ENCODE data around the gene SRSF9. TPM values are rescaled to one million over a fixed set of nuclear protein-coding genes. Genes with fewer than 3 reads are reported as not detected.
A peak's percentile ranks its signal among the peaks of the same experiment; 100 is the strongest.

SRSF9 gene
- total and polyA plus RNA-seq, 11 donors, result 14.8 to 67.1 (median 33.7) TPM

DNA sequence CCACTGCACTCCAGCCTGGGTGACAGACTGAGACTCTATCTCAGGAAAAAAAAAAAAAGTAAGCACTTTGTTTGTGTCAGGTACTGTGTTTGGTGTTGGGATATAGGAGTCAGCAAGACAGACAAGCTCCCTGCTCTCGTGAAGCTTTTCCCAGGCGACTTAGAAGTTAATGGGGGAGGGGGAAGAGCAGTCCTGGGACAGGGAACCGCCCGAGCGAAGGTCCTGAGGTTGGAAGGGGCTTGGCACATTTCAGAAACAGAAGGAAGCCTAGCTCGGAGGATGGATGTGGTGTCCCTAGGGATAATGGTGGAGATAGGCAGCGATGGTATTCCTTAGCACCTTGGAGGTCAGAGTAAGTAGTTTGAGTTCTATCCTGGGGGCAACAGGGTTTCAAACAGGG, 40.2 kb downstream of the SRSF9 start:
- intact Hi-C loops (cut with DNase I), result no loop called here

DNA sequence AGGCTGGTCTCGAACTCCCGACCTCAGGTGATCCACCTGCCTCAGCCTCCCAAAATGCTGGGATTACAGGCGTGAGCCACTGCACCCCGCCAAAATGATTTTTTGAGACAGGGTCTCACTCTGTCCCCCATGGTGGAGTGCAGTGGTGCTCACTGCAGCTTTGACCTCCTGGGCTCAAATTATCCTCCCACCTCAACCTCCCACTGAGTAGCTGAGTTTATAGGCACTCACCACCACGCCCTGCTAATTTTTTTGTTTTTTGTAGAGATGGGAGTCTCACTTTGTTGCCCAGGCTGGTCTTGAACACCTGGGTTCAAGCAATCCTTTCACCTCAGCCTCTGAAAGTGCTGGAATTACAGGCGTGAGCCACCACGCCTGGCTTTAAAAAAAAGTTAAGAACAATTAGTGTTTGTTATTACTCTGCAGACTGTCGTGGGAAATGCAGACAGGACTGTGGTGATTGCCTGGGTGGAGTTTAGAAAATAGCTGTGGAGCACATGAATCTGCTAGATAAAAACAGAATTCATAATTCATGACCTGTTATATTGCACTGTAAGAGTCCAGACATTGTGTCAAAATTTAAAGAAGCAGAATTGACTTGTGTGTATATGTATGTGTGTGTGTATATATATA, 40.8 kb downstream of the SRSF9 start:
- TF ChIP-seq, protein P1, sequence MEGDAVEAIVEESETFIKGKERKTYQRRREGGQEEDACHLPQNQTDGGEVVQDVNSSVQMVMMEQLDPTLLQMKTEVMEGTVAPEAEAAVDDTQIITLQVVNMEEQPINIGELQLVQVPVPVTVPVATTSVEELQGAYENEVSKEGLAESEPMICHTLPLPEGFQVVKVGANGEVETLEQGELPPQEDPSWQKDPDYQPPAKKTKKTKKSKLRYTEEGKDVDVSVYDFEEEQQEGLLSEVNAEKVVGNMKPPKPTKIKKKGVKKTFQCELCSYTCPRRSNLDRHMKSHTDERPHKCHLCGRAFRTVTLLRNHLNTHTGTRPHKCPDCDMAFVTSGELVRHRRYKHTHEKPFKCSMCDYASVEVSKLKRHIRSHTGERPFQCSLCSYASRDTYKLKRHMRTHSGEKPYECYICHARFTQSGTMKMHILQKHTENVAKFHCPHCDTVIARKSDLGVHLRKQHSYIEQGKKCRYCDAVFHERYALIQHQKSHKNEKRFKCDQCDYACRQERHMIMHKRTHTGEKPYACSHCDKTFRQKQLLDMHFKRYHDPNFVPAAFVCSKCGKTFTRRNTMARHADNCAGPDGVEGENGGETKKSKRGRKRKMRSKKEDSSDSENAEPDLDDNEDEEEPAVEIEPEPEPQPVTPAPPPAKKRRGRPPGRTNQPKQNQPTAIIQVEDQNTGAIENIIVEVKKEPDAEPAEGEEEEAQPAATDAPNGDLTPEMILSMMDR (IDR thresholded peaks at IDR 0.05), result no peak
- TF ChIP-seq POLR2A (IDR thresholded peaks at IDR 0.05), result no peak
- DNase-seq (no peak), ATAC-seq (no peak)
- Histone ChIP-seq H3K4me1 (peaks cover 0 to 4% (median 0%) of the 10 kb centered on the region in 12 donors), H3K9me3 (no peaks in the 10 kb centered on the region), H3K27ac (no peak overlapping the region), H3K36me3 (no peaks in the 10 kb centered on the region), H3K4me3 (no peak overlapping the region), H3K27me3 (peaks cover 0 to 4% (median 0%) of the 10 kb centered on the region in 9 donors)
- 63 to 72% (median 67%) methylated on average over 8 of the region's 8 CpGs for WGBS, 4 donors
- intact Hi-C loops (cut with DNase I), result no loop called here

More for the DNA sequence above, 40.2 kb downstream of the SRSF9 start:
- no peak overlapping the region for H3K27ac ChIP-seq
- H3K27me3 ChIP-seq, result peaks cover 0 to 4% (median 0%) of the 10 kb centered on the region in 9 donors
- no peak for DNase-seq
- peaks cover 0 to 4% (median 0%) of the 10 kb centered on the region in 12 donors for H3K4me1 ChIP-seq
- ATAC-seq, result no peak
- 59 to 69% (median 65%) methylated on average over 7 of the region's 7 CpGs for WGBS, 4 donors
- H3K9me3 ChIP-seq, result no peaks in the 10 kb centered on the region
- no peaks in the 10 kb centered on the region for H3K36me3 ChIP-seq
- no peak overlapping the region for H3K4me3 ChIP-seq
- TF ChIP-seq, protein P1 (IDR thresholded peaks at IDR 0.05), result no peak
- TF ChIP-seq POLR2A (IDR thresholded peaks at IDR 0.05), result no peak

DNA sequence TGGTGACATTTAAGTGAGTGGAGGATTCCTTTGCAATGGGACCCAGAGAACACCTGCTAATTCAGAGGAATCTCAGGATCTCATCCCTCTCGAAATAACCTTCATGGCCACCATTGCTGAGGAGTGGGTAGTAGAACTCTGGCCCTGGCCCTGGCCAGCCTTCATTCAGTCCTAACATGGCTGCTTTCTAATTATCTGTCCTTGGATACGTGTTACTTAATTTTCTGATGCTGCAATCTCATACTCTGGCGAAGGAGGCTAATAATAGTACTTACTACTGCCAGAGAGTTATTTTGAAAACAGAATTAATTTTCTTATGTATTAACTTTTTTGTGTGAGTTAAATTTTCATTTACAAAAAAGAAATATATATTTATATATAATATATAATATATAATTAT, 43.8 kb downstream of the SRSF9 start:
- DNase-seq, result no peak
- 55 to 74% (median 59%) methylated on average over 3 of the region's 3 CpGs for WGBS, 4 donors
- TF ChIP-seq, protein P1 (IDR thresholded peaks at IDR 0.05), result no peak
- no peak for TF ChIP-seq POLR2A (IDR thresholded peaks at IDR 0.05)
- intact Hi-C loops (cut with DNase I), result no loop called here
- H3K4me3 ChIP-seq, result no peak overlapping the region
- H3K36me3 ChIP-seq, result no peaks in the 10 kb centered on the region
- no peaks in the 10 kb centered on the region for H3K9me3 ChIP-seq
- H3K27me3 ChIP-seq, result peaks cover 0 to 4% (median 0%) of the 10 kb centered on the region in 9 donors
- peak in 3 of 4 donors; percentile 53 to 76 (median 70) for ATAC-seq
- H3K27ac ChIP-seq, result no peak overlapping the region
- peaks cover 0 to 4% (median 0%) of the 10 kb centered on the region in 12 donors for H3K4me1 ChIP-seq

DNA sequence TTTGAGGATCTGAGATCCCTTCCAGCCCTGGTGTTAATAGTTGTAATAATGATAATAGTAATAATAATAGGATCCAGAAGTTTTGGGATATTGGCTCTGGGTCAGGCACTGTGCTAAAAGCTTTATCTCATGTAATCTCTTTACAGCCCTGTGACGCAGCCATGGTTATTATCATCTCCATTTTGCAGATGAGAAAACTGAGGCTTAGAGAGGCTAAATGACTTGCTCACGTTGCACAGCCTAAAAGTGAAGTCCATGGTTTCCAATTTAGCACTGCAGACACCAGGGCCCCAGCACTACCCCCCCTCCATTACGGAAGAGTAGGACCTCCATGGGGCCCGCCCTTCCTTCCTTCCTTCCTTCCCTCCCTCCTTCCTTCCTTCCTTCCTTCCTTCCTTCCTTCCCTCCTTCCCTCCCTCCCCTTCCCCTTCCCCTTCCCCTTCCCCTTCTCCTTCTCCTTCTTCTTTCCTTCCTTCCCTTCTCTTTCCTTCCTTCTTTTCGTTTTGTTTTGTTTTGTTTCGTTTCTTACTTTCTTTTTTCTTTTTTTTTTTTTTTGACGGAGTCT, 46.6 kb downstream of the SRSF9 start:
- Histone ChIP-seq H3K9me3 (no peaks in the 10 kb centered on the region), H3K27ac (no peak overlapping the region), H3K4me1 (no peaks in the 10 kb centered on the region), H3K27me3 (no peaks in the 10 kb centered on the region), H3K4me3 (no peak overlapping the region), H3K36me3 (no peaks in the 10 kb centered on the region)
- DNase-seq (no peak), ATAC-seq (no peak)
- TF ChIP-seq, protein P1 (IDR thresholded peaks at IDR 0.05), result no peak
- TF ChIP-seq POLR2A (IDR thresholded peaks at IDR 0.05), result no peak
- intact Hi-C loops (cut with DNase I), result no loop called here
- 61 to 76% (median 71%) methylated on average over 7 of the region's 7 CpGs for WGBS, 4 donors

Data from heart left ventricle (tissue), 16 donors.